GM21529 (cell line): Measurements from ENCODE around the gene EPB41L3.
"Not testable (repeated sequence)": the region's sequence is repeated elsewhere in the genome, so short reads cannot be mapped to it uniquely, and the experiment has no call there.

Source experiments
- ATAC-seq: cut with Tn5 transposase; IDR thresholded peaks from one replicate; pipeline ENCODE4 v1.9.1; 2021; ENCODE audit not compliant: unreplicated experiment

EPB41L3 gene

DNA sequence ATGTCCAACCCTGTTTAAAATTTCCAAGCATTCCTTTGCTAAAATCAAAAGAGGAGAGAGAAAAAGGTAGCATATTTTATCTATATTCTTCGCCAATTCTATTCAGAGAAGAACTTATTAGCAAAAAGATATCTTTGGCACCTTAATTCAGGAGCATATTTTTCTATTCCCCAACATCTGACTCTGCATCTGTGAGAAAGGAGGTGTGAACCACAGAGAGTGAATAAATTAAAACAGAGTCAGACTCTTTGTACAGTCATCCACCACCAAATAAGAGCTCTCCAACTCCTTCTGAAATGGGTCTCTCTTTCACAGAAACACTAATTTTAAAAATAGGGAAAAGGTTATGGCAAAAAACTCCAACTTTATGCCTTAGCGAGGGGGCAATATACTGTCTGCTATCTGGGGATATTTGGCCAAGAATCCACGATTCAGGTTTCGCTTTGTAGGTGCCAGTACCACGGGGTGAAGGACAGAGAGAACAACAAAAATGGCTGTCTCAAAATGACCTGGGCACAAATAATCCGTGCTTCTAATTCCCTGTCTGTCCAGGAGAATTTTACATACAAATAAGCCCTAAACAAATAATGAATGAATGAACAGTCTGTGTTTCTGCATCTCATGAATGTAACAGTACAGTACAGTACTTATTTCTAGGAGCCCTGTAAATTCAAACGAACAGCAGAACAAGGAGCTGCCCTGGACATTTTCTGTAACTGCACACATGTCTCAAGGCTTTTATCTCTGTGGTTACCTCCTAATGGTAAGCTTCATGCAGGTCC lies 43.4 kb downstream of the EPB41L3 start:
- no peak for ATAC-seq

DNA sequence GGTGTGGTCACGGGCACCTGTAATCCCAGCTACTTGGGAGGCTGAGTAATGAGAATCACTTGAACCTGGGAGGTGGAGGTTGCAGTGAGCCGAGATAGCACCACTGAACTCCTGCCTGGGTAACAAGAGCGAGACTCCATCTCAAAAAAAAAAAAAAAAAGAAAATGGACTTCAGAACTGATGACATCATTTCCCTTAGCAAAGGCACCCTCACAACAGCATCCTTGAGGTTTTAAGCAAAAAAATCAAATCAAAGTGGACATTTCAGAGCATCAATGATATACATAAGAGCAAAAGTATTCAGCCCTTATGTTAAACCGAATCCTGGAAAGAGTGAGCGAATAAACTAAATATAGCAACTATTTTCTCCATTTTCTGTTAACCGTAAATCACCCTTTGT lies 45.3 kb downstream of the EPB41L3 start:
- ATAC-seq = no peak

DNA sequence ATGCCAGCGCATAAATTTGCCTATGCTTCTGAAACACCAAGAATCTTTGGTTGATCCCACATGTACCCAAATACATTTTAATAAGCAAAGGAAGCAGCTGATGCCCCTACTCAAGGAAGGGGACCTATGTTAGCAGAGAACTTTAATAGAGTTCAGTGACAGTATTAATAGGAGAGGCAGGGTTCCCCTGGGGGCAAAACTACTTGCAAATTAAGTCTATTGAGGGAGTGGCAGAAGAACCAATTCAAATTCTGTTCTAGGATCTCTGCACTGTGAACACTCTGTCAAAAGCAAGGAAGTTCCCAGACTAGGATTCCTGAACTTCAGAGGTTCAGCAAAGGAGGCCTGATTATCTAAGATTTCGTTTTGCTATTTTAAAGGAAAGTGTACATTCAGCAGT lies 47.5 kb downstream of the EPB41L3 start:
- ATAC-seq = no peak

DNA sequence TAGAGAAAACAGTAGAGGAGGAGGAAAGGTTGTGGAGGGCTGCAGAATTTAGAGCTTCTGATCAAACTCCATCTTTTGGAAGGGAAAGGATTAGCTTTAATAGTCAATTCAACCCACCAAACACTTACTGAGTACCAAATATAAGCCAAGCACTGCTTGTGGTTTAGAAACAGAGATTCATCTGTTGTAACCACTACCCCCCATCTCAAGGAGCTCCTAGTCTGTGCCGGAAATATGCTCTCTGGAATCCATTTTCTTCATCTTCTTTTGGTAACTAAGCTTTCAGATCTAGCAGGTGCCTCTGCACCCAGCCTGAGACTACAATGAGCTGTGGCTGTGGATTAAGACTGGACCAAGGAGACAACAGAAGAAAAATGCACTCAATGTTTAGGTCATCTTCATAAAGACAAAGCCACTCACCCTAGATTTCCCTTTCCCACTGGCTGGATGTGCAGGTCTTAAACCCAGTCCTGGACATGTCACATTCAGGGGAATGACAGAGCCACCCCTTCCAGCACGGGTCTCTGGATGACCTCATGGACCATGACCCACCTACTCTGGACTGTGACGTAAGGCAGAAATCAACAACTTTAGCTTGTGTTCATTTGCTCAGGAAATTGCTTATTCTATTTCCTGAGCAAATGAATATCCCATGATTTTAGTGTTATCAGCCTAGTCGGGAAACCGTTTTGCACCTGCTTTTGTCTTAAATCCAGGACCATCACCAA lies 52.9 kb downstream of the EPB41L3 start:
- ATAC-seq = no peak

DNA sequence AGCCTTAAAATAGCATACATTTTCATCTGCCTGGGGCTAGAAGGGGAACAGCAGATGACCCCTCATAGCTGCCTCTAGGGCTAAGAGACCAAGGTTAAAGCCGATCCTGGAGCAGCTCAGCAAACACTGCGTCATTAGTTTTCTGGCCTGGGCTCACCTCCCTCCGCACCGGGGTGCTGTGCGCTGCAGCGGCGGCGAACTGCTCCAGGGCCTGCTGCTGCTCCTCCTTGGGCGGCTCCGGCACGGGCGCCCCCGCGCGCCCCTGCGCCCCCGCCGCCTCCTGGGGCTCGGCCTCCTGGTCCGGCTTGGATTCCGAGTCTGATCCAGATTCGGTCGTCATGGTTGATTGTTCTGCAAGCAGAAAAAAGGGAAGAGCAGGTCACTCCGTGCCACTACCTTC lies 55.0 kb downstream of the EPB41L3 start:
- no peak for ATAC-seq

DNA sequence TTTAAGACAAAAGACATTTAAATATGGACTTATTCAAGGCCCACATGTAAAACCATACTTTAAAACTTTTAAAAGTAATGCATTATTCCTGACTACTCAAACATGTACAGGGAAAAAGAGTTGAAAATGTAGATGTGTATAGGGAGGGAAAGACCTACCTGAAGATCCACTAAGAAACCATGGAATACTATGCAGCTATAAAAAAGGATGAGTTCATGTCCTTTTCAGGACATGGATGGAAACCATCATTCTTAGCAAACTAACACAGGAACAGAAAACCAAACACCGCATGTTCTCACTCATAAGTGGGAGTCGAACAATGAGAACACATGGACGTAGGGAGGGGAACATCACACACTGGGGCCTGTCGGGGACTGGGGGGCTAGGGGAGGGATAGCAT lies 55.8 kb downstream of the EPB41L3 start:
- not testable (repeated sequence) for ATAC-seq

DNA sequence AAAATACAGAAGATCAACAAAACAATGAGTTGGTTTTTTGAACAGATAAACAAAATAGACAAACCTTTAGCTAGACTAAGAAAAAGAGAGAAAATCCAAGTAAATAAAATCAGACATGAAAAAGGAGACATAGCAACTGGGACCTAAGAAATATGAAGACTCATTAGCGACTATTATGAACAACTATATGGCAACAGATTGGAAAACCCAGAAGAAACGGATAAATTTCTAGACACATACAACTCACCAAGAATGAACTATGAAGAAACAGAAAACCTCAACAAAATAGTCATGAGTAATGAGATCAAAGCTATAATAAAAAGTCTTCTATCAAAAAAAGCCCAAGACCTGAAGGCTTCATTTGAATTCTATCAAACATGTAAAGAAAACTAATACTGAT lies 59.3 kb downstream of the EPB41L3 start:
- ATAC-seq = no peak

DNA sequence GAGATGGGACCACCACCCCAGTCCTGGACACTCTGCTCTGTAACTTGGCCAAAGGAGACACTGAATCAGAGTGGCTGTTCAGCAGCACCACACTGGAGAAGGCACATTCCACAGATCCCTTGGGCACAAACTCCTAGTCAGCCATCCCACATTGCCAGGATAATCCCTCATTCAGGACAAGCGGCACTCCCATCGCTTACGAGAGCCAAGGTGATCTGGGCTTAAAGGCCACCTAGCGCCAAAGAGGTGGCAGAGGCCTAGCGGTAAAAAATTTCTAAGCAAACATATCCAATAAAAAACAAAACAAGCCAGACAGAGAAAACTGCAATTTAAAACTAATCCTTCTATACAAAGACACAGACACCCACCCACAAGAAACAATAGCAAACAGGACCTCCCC lies 62.2 kb downstream of the EPB41L3 start:
- ATAC-seq = no peak

DNA sequence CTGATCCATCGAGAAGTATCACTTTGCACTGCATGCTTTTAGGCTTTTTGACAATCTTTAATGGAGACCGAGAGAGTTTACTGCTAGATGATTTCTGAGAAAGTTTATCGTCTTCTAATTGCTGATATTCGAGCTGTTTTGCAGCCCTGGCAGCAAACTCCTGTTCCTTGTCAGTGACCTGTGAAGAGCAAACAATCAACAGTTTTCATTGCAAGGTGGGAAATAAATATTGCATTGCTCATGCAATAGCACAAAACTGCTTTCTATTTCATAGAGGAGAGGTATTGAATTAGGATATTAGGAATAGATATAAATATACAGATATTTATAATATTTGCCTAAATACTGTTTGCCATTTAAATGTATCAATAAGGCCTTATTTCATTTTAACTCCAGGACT lies 65.5 kb downstream of the EPB41L3 start:
- no peak for ATAC-seq

DNA sequence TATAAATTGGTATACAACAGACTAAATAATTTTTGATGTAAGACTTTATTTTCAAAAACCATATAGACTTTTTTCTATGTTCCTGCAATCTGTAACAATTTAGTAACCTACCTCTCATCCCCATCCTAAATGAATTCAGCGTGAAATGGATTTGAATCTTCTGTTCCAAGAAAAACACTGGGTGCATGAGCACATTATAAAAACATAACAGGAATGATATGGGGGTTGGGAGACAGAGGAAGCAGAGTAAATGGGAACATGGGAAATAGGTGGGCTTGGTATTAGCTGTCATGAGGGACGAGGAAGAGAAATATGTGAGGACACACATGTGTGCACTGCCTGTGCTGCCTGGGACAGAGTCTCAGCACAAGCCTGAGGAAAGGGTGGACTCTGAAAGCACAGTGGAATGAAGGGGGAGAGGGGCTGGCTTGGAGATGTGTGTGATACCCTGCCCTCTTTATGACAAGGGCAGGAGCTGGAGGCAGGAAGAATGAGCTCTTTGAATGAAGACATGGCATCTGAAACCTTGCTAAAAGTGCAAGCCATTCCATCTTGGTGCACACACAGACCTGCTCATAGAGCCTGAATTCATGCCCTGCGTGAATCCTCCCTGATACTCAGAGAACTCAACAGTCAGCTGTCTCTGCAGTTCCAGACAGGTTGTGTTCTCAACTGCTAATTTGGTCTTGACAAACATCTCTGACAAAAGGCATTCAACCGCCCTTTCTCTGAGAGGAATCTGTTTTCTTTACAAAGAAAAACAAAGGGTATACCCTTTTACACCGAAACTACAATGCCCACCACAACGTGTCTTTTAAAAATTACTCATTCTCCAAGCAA lies 66.6 kb downstream of the EPB41L3 start:
- ATAC-seq = no peak

DNA sequence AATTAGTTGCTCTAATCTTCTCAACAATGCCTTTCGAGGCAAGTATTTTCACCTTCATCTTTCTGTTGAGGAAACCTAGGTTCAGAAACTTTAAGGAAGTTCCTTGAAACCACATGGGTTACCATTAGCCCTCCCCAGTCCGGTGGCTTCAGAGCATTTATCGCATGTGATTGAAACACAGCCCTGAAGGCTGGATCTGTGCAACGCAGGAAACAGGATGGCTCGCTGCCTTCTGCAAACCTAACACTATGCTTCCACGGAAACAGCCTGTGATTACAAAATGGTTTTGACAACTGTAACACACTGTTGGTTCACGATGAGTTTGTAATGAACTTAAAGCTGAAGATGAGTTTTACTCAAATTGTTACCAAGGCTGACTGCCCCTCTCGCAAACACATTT lies 68.5 kb downstream of the EPB41L3 start:
- ATAC-seq = no peak

DNA sequence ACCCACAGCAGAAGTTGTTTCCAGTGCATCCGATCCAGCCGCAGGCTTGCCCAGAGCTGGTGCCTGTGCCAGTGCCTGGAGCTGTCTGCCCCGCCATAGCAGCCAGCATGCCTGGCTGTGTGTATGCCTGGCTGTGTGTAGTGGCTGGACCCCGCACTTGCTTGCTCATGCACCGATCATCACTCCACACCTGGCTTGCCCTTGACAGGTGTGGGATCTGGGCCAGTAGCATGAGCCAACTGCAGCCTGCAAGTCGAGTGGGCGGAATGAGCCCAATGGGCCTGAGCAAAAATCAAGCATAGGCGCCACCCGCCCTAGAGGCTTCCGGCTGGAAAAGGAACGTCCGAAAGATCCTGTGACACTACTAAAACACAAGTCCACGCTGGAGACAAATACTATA lies 74.5 kb downstream of the EPB41L3 start:
- no peak for ATAC-seq

DNA sequence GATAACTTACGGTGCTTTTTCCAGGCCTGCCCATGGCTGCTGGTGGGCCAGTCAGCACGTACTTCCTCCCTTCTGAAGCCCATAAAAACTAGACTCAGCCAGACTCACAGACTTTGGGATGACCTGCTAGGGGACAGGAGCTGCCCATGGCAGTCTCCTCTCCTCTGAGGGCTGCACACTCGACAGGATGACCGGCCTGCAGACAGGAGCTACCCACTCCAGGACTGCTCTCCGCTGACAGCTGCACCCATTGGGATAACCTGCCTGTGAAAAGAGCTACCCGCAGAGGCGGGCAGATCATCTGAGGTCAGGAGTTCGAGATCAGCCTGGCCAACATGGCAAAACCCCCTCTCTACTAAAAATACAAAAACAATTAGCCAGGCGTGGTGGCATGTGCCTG lies 75.4 kb downstream of the EPB41L3 start:
- no peak for ATAC-seq

DNA sequence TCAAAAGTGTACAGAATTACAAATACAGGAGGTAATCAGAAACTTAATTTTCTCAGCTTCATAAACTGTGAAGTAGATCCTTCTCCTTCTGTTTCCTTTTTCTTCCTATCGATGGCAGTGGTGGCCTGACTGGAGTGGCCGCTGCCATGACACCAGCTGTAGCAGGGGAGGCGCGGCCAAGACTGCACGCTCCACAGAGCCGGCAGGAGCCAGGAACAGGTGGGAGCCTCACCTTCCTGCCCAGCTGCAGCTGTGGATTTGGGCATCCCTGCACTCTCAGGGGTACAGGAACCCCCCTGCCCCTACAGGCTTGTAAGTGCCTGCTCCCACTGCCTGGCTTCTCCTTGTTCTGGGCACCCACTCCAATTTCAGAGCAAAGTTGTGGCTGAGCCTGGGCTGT lies 76.1 kb downstream of the EPB41L3 start:
- ATAC-seq = no peak

DNA sequence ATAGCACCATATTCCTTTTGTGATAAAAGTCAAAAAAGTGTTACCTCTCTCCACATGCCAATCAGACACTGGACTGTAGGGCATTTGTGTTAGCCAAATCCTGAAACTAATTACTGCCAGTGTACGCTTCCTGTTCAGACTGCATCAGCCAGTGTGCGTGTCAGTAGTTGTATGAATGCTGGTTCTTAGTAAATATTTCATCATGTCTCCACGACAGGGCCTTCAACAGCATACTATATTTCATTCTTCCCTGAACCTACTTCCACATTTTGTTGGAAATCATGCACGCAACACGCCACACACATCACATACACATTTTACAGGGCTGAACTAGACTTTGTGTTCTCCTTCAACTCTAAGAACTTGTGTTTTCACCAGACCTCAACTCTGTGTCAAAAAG lies 77.5 kb downstream of the EPB41L3 start:
- ATAC-seq = no peak

DNA sequence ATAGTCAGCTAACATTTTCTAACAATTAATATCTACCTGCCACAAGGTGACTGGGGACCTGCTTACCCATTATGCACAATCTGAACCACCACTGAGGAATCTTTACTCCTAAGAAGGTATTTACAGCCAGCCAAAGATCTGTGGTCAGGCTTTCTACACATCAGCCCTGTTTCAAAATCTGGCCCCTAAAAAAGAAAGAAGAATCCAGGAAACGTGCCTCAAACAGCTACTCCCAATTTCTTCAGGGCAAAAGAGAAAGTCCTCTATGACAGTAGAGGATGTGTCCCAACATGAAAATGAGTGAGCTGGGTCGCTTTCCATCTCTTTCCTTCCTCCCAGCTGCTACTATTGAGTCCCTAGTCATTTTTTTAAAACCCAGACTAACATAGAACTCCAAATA lies 79.5 kb downstream of the EPB41L3 start:
- ATAC-seq = no peak

DNA sequence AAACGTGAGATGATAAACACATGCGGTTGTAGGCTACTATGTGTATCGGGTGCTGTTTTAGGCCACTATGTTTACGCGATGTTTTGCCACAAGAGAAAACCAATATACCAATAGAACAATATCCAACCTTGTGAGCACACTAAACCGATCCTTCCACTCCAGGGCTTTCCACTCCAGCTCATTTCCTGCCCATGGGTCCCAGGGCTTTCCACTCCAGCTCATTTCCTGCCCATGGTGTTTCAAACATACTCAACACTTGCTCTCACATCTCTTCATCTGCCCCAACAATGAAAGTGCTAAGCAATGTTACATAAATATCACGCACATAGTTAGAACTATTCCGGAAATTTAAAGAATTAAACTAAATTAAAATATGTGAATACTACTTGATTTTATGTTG lies 80.0 kb downstream of the EPB41L3 start:
- no peak for ATAC-seq

DNA sequence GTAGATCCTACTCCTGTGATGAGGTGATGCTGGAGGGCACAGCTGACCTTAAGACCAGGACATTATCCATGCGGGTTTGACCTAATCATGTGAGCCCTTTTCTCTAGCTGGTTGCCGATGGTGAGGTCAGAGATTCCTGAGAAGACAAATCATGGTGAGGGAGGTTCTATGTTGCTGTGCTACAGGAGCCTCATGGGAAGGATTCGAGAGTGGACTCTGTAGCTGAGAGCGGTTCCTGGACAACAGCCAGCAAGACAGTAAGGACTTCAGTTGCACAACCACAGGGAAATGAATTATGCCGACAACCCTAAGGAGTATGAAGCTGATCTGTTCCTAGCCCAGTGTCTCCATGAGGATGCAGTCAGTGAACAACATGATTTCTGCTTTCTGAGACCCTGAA lies 80.4 kb downstream of the EPB41L3 start:
- no peak for ATAC-seq

DNA sequence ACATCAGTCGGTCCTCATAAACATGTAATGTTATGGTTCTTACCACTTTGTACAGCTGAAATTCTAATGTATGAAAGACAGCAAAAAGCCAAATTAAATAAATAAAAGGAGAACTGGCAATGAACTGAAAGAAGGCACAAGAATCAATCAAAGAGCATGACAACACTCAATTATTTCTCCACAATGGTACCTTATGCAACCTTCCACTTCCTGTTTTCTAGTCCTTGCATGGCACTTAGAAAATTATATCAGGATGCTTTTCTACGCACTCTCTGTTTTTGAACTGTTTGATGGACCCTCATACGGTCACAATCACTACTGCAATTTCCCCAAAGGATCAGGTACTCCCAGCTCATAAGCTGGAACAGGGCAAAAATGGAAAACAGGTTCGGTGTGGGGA lies 81.6 kb downstream of the EPB41L3 start:
- no peak for ATAC-seq

DNA sequence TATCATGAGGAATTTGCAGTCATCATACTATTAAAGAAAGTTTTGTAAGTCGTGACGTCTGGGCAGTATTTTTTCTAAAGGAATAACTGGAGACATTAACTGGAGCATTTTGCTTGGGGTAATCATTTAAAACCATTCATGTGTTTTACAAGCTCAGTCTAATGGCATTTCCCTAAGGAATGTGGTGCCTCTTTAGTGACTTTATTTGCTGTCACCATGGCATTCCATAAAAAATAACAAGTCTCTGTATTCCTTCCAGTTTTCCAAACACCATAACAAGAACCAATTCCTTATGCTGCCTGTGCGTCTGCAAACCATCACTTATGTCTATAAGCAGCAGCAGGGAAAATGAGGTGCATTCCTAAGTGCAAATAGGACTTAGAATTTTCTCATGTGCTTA lies 82.8 kb downstream of the EPB41L3 start:
- no peak for ATAC-seq

DNA sequence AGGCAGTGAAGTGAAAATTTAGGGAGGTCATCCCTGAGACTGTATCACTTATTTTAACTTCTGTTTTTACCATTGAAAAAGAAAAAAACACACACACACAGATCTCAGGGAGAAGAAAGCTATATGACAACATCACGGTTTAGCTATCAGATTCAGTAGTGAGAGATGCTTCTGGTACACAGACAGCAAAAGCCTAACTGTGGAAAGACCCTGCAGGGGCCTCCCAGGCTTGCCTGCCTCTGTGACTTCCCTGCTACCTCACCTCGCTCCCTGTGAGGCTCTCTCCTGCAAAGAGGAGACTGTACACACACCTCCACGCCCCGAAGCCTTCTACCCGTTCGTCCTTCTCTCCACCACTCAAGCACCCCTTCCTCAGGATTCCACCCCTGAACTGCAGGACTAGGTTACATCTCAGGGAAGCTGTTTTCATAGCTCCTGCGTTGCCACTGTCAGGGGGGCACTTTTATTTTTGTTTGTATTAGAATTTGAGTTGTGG lies 86.3 kb downstream of the EPB41L3 start:
- ATAC-seq = no peak
